ENCODE results near the gene MEGF11.
"Not testable (repeated sequence)": the region's sequence is repeated elsewhere in the genome, so short reads cannot be mapped to it uniquely, and the experiment has no call there.

Gene MEGF11

GRCh38 chr15:66264859-66265513, 11.4 kb upstream of the MEGF11 start:
- H3K9ac ChIP-seq: no peak overlapping the region
- no peaks in the 10 kb centered on the region for H3K79me2 ChIP-seq
- H3K9me3 ChIP-seq (ENCODE audit: control insufficient read depth, low read length): no peaks in the 10 kb centered on the region
- H3K27me3 ChIP-seq (ENCODE audit: control insufficient read depth, insufficient read depth, low read length): no peaks in the 10 kb centered on the region
- no peak overlapping the region for H2AFZ ChIP-seq
- no peak for TF ChIP-seq CTCF (IDR thresholded peaks at IDR 0.05)
- no peak overlapping the region for H3K4me3 ChIP-seq (ENCODE audit: low read depth, low read length)
- no peaks in the 10 kb centered on the region for H3K4me1 ChIP-seq
- H3K27ac ChIP-seq: no peak overlapping the region
- H3K36me3 ChIP-seq (ENCODE audit: control insufficient read depth, insufficient read depth, low read length): no peaks in the 10 kb centered on the region
- H3K4me2 ChIP-seq (ENCODE audit: low read length): no peak overlapping the region

GRCh38 chr15:66262837-66263236, 9.3 kb upstream of the MEGF11 start:
- H3K27me3 ChIP-seq (ENCODE audit: control insufficient read depth, insufficient read depth, low read length); H3K4me2 ChIP-seq (ENCODE audit: low read length); H3K4me3 ChIP-seq (ENCODE audit: low read depth, low read length); H3K9me3 ChIP-seq (ENCODE audit: control insufficient read depth, low read length); H3K4me1 ChIP-seq; H3K9ac ChIP-seq; H3K36me3 ChIP-seq (ENCODE audit: control insufficient read depth, insufficient read depth, low read length); H3K79me2 ChIP-seq; H3K27ac ChIP-seq; H2AFZ ChIP-seq: not testable (repeated sequence)

- TF ChIP-seq CTCF (IDR thresholded peaks at IDR 0.05): no peak
- Histone ChIP-seq H3K9me3 (ENCODE audit: control insufficient read depth, low read length) (no peaks in the 10 kb centered on the region), H3K9ac (no peak overlapping the region), H3K27me3 (ENCODE audit: control insufficient read depth, insufficient read depth, low read length) (no peaks in the 10 kb centered on the region), H3K79me2 (no peaks in the 10 kb centered on the region), H3K4me3 (ENCODE audit: low read depth, low read length) (no peak overlapping the region), H3K4me2 (ENCODE audit: low read length) (no peak overlapping the region), H3K27ac (no peak overlapping the region), H3K4me1 (no peaks in the 10 kb centered on the region), H3K36me3 (ENCODE audit: control insufficient read depth, insufficient read depth, low read length) (no peaks in the 10 kb centered on the region), H2AFZ (no peak overlapping the region)
Observed at GRCh38 chr15:66261056-66261455, 7.5 kb upstream of the MEGF11 start.

GRCh38 chr15:66256692-66257091, 3.1 kb upstream of the MEGF11 start:
- Histone ChIP-seq H3K4me1 (no peaks in the 10 kb centered on the region), H3K9me3 (ENCODE audit: control insufficient read depth, low read length) (no peaks in the 10 kb centered on the region), H3K27ac (no peak overlapping the region), H3K4me2 (ENCODE audit: low read length) (no peak overlapping the region), H3K9ac (no peak overlapping the region), H3K4me3 (ENCODE audit: low read depth, low read length) (no peak overlapping the region), H3K27me3 (ENCODE audit: control insufficient read depth, insufficient read depth, low read length) (no peaks in the 10 kb centered on the region), H2AFZ (no peak overlapping the region), H3K79me2 (no peaks in the 10 kb centered on the region), H3K36me3 (ENCODE audit: control insufficient read depth, insufficient read depth, low read length) (no peaks in the 10 kb centered on the region)
- no peak for TF ChIP-seq CTCF (IDR thresholded peaks at IDR 0.05)

DNA sequence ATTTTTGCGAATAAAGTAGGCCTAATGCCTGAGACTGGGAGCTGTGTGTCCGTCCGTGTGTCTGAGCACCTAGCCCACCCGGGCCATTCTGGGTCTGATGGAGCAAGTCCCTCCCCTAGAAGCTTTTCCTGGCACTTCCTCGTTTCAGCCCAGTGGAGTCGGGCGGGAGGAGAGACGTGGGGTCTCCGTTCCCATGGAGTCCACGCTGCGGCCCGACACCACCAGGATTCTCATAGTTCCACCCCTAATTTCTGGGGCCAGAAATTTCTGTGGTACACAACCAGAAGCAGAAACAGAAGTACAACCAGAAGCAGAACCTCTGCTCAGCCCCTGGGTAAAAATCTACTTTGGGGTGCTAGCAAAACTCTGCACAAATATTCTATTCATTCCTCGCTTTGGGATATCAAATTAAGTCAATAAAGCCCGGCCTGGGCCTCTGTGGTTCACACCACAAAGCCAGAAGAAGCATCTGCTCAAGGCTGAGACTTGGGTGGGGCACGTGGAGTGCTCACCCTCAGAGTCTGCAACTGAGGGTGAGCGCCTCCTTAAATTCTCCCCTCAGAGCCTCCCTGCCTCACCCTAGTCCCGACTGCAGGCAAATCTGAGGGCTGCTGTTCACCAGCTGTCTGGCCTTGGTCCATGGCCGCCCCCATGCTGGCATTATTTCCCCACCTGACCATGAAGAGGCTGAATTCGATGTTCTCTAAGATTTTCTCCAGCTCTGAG, 1.6 kb upstream of the MEGF11 start:
- Histone ChIP-seq H3K9ac (no peak overlapping the region), H3K27ac (no peak overlapping the region), H3K9me3 (ENCODE audit: control insufficient read depth, low read length) (no peaks in the 10 kb centered on the region), H3K79me2 (no peaks in the 10 kb centered on the region), H3K4me2 (ENCODE audit: low read length) (no peak overlapping the region), H3K4me3 (ENCODE audit: low read depth, low read length) (no peak overlapping the region), H3K36me3 (ENCODE audit: control insufficient read depth, insufficient read depth, low read length) (no peaks in the 10 kb centered on the region), H3K27me3 (ENCODE audit: control insufficient read depth, insufficient read depth, low read length) (no peaks in the 10 kb centered on the region), H2AFZ (no peak overlapping the region), H3K4me1 (no peaks in the 10 kb centered on the region)
- no peak for TF ChIP-seq CTCF (IDR thresholded peaks at IDR 0.05)

Data from parathyroid adenoma (tissue), 2 donors.